Measurements from ENCODE around the gene IL19.
A peak's percentile ranks its signal among the peaks of the same experiment; 100 is the strongest.

The IL19 gene

GRCh38 chr1:206734499-206735142 lies 36.0 kb upstream of the IL19 start:
- Histone ChIP-seq H2BK120ac (ENCODE audit: low read depth, low read length) (no peak overlapping the region), H3K4me2 (ENCODE audit: low read length, poor library complexity, severe bottlenecking) (no peak overlapping the region), H3K36me3 (ENCODE audit: control insufficient read depth in 1 of 2, insufficient read depth in 2 of 2, low read depth in 1 of 2, low read length in 2 of 2) (peaks cover 72 to 87% of the 10 kb centered on the region in 2 experiments), H2BK12ac (ENCODE audit: low read length in 2 of 2) (no peak overlapping the region), H3K27me3 (ENCODE audit: control insufficient read depth in 1 of 2, insufficient read depth in 1 of 2, low read length in 2 of 2) (no peaks in the 10 kb centered on the region), H3K18ac (ENCODE audit: low read depth in 1 of 2, low read length in 2 of 2) (peak overlapping the region in 1 of 2 experiments; percentile 19), H2BK15ac (ENCODE audit: low read depth, poor library complexity, severe bottlenecking) (no peak overlapping the region), H3K4ac (ENCODE audit: low read depth in 1 of 2, low read length in 2 of 2) (no peak overlapping the region), H4K91ac (ENCODE audit: low read length) (no peak overlapping the region), H3K4me1 (ENCODE audit: control insufficient read depth, insufficient read depth, low read depth, low read length) (peaks cover 15% of the 10 kb centered on the region), H2AFZ (ENCODE audit: low read depth, low read length) (no peak overlapping the region), H2AK5ac (ENCODE audit: low read length, severe bottlenecking) (peak overlapping the region; percentile 18), H3K9me3 (ENCODE audit: control insufficient read depth, low read length) (no peaks in the 10 kb centered on the region), H3K9ac (ENCODE audit: low read length) (no peak overlapping the region), H3K23ac (ENCODE audit: low read length in 2 of 2) (no peak overlapping the region), H3K4me3 (ENCODE audit: insufficient read depth in 1 of 2, low read depth in 1 of 2, low read length in 2 of 2) (no peak overlapping the region), H2BK5ac (ENCODE audit: low read depth, low read length, poor library complexity, severe bottlenecking) (no peak overlapping the region), H4K8ac (ENCODE audit: low read length) (no peak overlapping the region), H3K14ac (ENCODE audit: low read length in 2 of 2) (no peak overlapping the region), H3K79me1 (replicated peaks; ENCODE audit: low read length, poor library complexity, severe bottlenecking) (peaks cover 41% of the 10 kb centered on the region), H3K27ac (ENCODE audit: low read length, poor library complexity, severe bottlenecking) (no peak overlapping the region)
- peak; percentile 54 for DNase-seq
- WGBS, result 74% methylated on average over 9 of the region's 9 CpGs

GRCh38 chr1:206735553-206736031 lies 35.0 kb upstream of the IL19 start:
- Histone ChIP-seq H2BK15ac (ENCODE audit: low read depth, poor library complexity, severe bottlenecking) (no peak overlapping the region), H2BK120ac (ENCODE audit: low read depth, low read length) (no peak overlapping the region), H3K27me3 (ENCODE audit: control insufficient read depth in 1 of 2, insufficient read depth in 1 of 2, low read length in 2 of 2) (no peaks in the 10 kb centered on the region), H3K4me2 (ENCODE audit: low read length, poor library complexity, severe bottlenecking) (no peak overlapping the region), H3K27ac (ENCODE audit: low read length, poor library complexity, severe bottlenecking) (no peak overlapping the region), H4K8ac (ENCODE audit: low read length) (no peak overlapping the region), H3K23ac (ENCODE audit: low read length in 2 of 2) (no peak overlapping the region), H3K14ac (ENCODE audit: low read length in 2 of 2) (no peak overlapping the region), H3K4ac (ENCODE audit: low read depth in 1 of 2, low read length in 2 of 2) (no peak overlapping the region), H2AFZ (ENCODE audit: low read depth, low read length) (no peak overlapping the region), H4K91ac (ENCODE audit: low read length) (no peak overlapping the region), H3K9ac (ENCODE audit: low read length) (no peak overlapping the region), H3K9me3 (ENCODE audit: control insufficient read depth, low read length) (no peaks in the 10 kb centered on the region), H2BK12ac (ENCODE audit: low read length in 2 of 2) (no peak overlapping the region), H2AK5ac (ENCODE audit: low read length, severe bottlenecking) (no peak overlapping the region), H3K18ac (ENCODE audit: low read depth in 1 of 2, low read length in 2 of 2) (peak overlapping the region in 1 of 2 experiments; percentile 22), H3K4me1 (ENCODE audit: control insufficient read depth, insufficient read depth, low read depth, low read length) (peaks cover 15% of the 10 kb centered on the region), H3K79me1 (replicated peaks; ENCODE audit: low read length, poor library complexity, severe bottlenecking) (peaks cover 31% of the 10 kb centered on the region), H2BK5ac (ENCODE audit: low read depth, low read length, poor library complexity, severe bottlenecking) (no peak overlapping the region), H3K36me3 (ENCODE audit: control insufficient read depth in 1 of 2, insufficient read depth in 2 of 2, low read depth in 1 of 2, low read length in 2 of 2) (peaks cover 62 to 78% of the 10 kb centered on the region in 2 experiments), H3K4me3 (ENCODE audit: insufficient read depth in 1 of 2, low read depth in 1 of 2, low read length in 2 of 2) (no peak overlapping the region)
- 81% methylated on average over 5 of the region's 5 CpGs for WGBS
- DNase-seq, result peak; percentile 33

GRCh38 chr1:206736878-206737728 lies 33.5 kb upstream of the IL19 start:
- peaks cover 15% of the 10 kb centered on the region for H3K4me1 ChIP-seq (ENCODE audit: control insufficient read depth, insufficient read depth, low read depth, low read length)
- no peak overlapping the region for H2BK12ac ChIP-seq (ENCODE audit: low read length in 2 of 2)
- no peak overlapping the region for H3K18ac ChIP-seq (ENCODE audit: low read depth in 1 of 2, low read length in 2 of 2)
- H3K79me1 ChIP-seq (replicated peaks; ENCODE audit: low read length, poor library complexity, severe bottlenecking), result peaks cover 20% of the 10 kb centered on the region
- no peak overlapping the region for H3K4me3 ChIP-seq (ENCODE audit: insufficient read depth in 1 of 2, low read depth in 1 of 2, low read length in 2 of 2)
- H4K8ac ChIP-seq (ENCODE audit: low read length), result no peak overlapping the region
- H3K23ac ChIP-seq (ENCODE audit: low read length in 2 of 2), result no peak overlapping the region
- no peak overlapping the region for H2BK120ac ChIP-seq (ENCODE audit: low read depth, low read length)
- no peaks in the 10 kb centered on the region for H3K27me3 ChIP-seq (ENCODE audit: control insufficient read depth in 1 of 2, insufficient read depth in 1 of 2, low read length in 2 of 2)
- 91% methylated on average over 14 of the region's 14 CpGs for WGBS
- no peak overlapping the region for H3K4ac ChIP-seq (ENCODE audit: low read depth in 1 of 2, low read length in 2 of 2)
- no peak overlapping the region for H3K9ac ChIP-seq (ENCODE audit: low read length)
- no peak overlapping the region for H3K4me2 ChIP-seq (ENCODE audit: low read length, poor library complexity, severe bottlenecking)
- H2BK15ac ChIP-seq (ENCODE audit: low read depth, poor library complexity, severe bottlenecking), result no peak overlapping the region
- no peak overlapping the region for H2AK5ac ChIP-seq (ENCODE audit: low read length, severe bottlenecking)
- H3K14ac ChIP-seq (ENCODE audit: low read length in 2 of 2), result no peak overlapping the region
- DNase-seq, result no peak
- H3K9me3 ChIP-seq (ENCODE audit: control insufficient read depth, low read length), result no peaks in the 10 kb centered on the region
- H4K91ac ChIP-seq (ENCODE audit: low read length), result no peak overlapping the region
- no peak overlapping the region for H3K27ac ChIP-seq (ENCODE audit: low read length, poor library complexity, severe bottlenecking)
- H2AFZ ChIP-seq (ENCODE audit: low read depth, low read length), result no peak overlapping the region
- H2BK5ac ChIP-seq (ENCODE audit: low read depth, low read length, poor library complexity, severe bottlenecking), result no peak overlapping the region
- H3K36me3 ChIP-seq (ENCODE audit: control insufficient read depth in 1 of 2, insufficient read depth in 2 of 2, low read depth in 1 of 2, low read length in 2 of 2), result peaks cover 50 to 63% of the 10 kb centered on the region in 2 experiments

- Histone ChIP-seq H2AFZ (ENCODE audit: low read depth, low read length) (no peak overlapping the region), H3K27ac (ENCODE audit: low read length, poor library complexity, severe bottlenecking) (no peak overlapping the region), H2AK5ac (ENCODE audit: low read length, severe bottlenecking) (no peak overlapping the region), H2BK120ac (ENCODE audit: low read depth, low read length) (no peak overlapping the region), H3K23ac (ENCODE audit: low read length in 2 of 2) (no peak overlapping the region), H3K4me1 (ENCODE audit: control insufficient read depth, insufficient read depth, low read depth, low read length) (peaks cover 15% of the 10 kb centered on the region), H2BK15ac (ENCODE audit: low read depth, poor library complexity, severe bottlenecking) (no peak overlapping the region), H2BK12ac (ENCODE audit: low read length in 2 of 2) (no peak overlapping the region), H3K9ac (ENCODE audit: low read length) (no peak overlapping the region), H3K18ac (ENCODE audit: low read depth in 1 of 2, low read length in 2 of 2) (no peak overlapping the region), H4K8ac (ENCODE audit: low read length) (no peak overlapping the region), H2BK5ac (ENCODE audit: low read depth, low read length, poor library complexity, severe bottlenecking) (no peak overlapping the region), H3K4me3 (ENCODE audit: insufficient read depth in 1 of 2, low read depth in 1 of 2, low read length in 2 of 2) (no peak overlapping the region), H3K36me3 (ENCODE audit: control insufficient read depth in 1 of 2, insufficient read depth in 2 of 2, low read depth in 1 of 2, low read length in 2 of 2) (peaks cover 43 to 56% of the 10 kb centered on the region in 2 experiments), H3K9me3 (ENCODE audit: control insufficient read depth, low read length) (no peaks in the 10 kb centered on the region), H3K4me2 (ENCODE audit: low read length, poor library complexity, severe bottlenecking) (no peak overlapping the region), H4K91ac (ENCODE audit: low read length) (no peak overlapping the region), H3K79me1 (replicated peaks; ENCODE audit: low read length, poor library complexity, severe bottlenecking) (peaks cover 17% of the 10 kb centered on the region), H3K27me3 (ENCODE audit: control insufficient read depth in 1 of 2, insufficient read depth in 1 of 2, low read length in 2 of 2) (no peaks in the 10 kb centered on the region), H3K4ac (ENCODE audit: low read depth in 1 of 2, low read length in 2 of 2) (no peak overlapping the region), H3K14ac (ENCODE audit: low read length in 2 of 2) (no peak overlapping the region)
- 93% methylated on average over 3 of the region's 3 CpGs for WGBS
- no peak for DNase-seq
Measured at GRCh38 chr1:206737729-206738201, 32.8 kb upstream of the IL19 start.
